Tibial nerve (tissue), 4 donors: ENCODE data around the gene TMEM247. TPM values are rescaled to one million over a fixed set of nuclear protein-coding genes. Genes with fewer than 3 reads are reported as not detected.

Source experiments
- DNase-seq, 2 donors: peaks; one replicate each; pipeline ENCODE4 v3.0.0-alpha.2; 2019; ENCODE audit warnings: low spot score in 2 of 2
- H3K27ac ChIP-seq, 4 donors: fragments of 200-600 bp; sonication (generic) in 3 of 4; one replicate each; pipeline ENCODE4 v1.5.1; 2017 to 2019; ENCODE audit warnings: mild to moderate bottlenecking in 1 of 4
- H3K27me3 ChIP-seq, 2 donors: fragments of 200-600 bp; sonication (generic) in 1 of 2; one replicate each; pipeline versions ENCODE4 v1.5.1 to v1.6.0; 2017 to 2019
- H3K36me3 ChIP-seq, 3 donors: fragments of 200-600 bp; sonication (generic); one replicate each; pipeline ENCODE4 v1.5.1; 2018 to 2019
- H3K4me1 ChIP-seq, 4 donors: fragments of 200-600 bp; sonication (generic) in 3 of 4; one replicate each; pipeline ENCODE4 v1.5.1; 2017 to 2019
- H3K4me3 ChIP-seq, 4 donors: fragments of 200-600 bp; sonication (generic) in 3 of 4; one replicate each; pipeline ENCODE4 v1.5.1; 2017 to 2019; ENCODE audit warnings: mild to moderate bottlenecking in 1 of 4, moderate library complexity in 1 of 4
- H3K9me3 ChIP-seq, 4 donors: fragments of 200-600 bp; sonication (generic) in 3 of 4; one replicate each; pipeline ENCODE4 v1.5.1; 2017 to 2019
- EP300 ChIP-seq, 2 donors: sonication (generic); formaldehyde crosslinking; IDR thresholded peaks; one replicate each; pipeline ENCODE4 v1.6.1; 2017; ENCODE audit warnings: antibody characterized with exemption in 2 of 2, mild to moderate bottlenecking in 1 of 2
- POLR2A ChIP-seq, 2 donors: fragments of 450-650 bp; IDR thresholded peaks; one replicate each; pipeline ENCODE4 v1.6.1; 2017; ENCODE audit warnings: antibody characterized with exemption in 2 of 2, mild to moderate bottlenecking in 2 of 2, moderate library complexity in 2 of 2
- WGBS, 2 donors: methylation state at CpG; one replicate each; pipeline ENCODE4 v1.1.5; 2018; 5-methylcytosine and 5-hydroxymethylcytosine counted together
- total RNA-seq, 4 donors: library from RNA; depleted of rRNA; stranded (reverse); fragments of >200 nt; gene quantifications; one replicate each; pipeline ENCODE4 v1.1.0, GENCODE V29; 2016
- TF ChIP-seq, protein P1 (sequence below), 5 experiments: fragments of 200-600 bp in 3 of 5; fragments of 450-650 bp in 2 of 5; sonication (generic) in 3 of 5; IDR thresholded peaks; one replicate each; pipeline ENCODE4 v1.5.1; 2016 to 2019; ENCODE audit warnings: antibody characterized with exemption in 5 of 5, mild to moderate bottlenecking in 3 of 5, moderate library complexity in 2 of 5

The TMEM247 gene
- total RNA-seq, 4 donors from 2014 or later = not detected

DNA sequence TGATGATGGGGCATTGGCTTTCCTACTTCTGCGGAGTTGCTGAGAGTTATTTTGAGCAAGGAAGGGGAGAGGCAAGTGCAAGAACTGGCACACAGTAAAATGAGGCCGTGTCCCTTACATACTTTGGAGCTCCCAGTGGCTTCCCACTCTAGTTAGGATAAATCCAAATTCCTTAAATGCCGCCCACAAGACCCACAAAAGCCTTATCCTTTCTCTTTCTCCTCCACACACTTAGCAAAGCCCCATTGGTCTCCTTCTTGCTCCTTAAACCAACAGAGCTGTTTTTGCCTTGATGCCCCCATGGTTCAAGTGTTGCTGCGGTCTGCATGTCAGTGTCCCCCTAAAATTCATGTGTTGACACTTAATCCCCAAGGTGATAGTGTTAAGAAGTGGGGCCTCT is 24.3 kb downstream of the TMEM247 start:
- H3K4me3 ChIP-seq = no peak overlapping the region
- H3K4me1 ChIP-seq = peaks cover 0 to 11% (median 0%) of the 10 kb centered on the region in 4 donors
- H3K27me3 ChIP-seq = no peaks in the 10 kb centered on the region
- no peaks in the 10 kb centered on the region for H3K36me3 ChIP-seq
- no peak for TF ChIP-seq POLR2A (IDR thresholded peaks at IDR 0.05)
- no peak for TF ChIP-seq EP300 (IDR thresholded peaks at IDR 0.05)
- TF ChIP-seq, protein P1, sequence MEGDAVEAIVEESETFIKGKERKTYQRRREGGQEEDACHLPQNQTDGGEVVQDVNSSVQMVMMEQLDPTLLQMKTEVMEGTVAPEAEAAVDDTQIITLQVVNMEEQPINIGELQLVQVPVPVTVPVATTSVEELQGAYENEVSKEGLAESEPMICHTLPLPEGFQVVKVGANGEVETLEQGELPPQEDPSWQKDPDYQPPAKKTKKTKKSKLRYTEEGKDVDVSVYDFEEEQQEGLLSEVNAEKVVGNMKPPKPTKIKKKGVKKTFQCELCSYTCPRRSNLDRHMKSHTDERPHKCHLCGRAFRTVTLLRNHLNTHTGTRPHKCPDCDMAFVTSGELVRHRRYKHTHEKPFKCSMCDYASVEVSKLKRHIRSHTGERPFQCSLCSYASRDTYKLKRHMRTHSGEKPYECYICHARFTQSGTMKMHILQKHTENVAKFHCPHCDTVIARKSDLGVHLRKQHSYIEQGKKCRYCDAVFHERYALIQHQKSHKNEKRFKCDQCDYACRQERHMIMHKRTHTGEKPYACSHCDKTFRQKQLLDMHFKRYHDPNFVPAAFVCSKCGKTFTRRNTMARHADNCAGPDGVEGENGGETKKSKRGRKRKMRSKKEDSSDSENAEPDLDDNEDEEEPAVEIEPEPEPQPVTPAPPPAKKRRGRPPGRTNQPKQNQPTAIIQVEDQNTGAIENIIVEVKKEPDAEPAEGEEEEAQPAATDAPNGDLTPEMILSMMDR (IDR thresholded peaks at IDR 0.05) = no peak
- no peaks in the 10 kb centered on the region for H3K9me3 ChIP-seq
- DNase-seq = no peak
- 61 to 66% methylated on average over 4 of the region's 4 CpGs for WGBS, 2 donors
- no peak overlapping the region for H3K27ac ChIP-seq

DNA sequence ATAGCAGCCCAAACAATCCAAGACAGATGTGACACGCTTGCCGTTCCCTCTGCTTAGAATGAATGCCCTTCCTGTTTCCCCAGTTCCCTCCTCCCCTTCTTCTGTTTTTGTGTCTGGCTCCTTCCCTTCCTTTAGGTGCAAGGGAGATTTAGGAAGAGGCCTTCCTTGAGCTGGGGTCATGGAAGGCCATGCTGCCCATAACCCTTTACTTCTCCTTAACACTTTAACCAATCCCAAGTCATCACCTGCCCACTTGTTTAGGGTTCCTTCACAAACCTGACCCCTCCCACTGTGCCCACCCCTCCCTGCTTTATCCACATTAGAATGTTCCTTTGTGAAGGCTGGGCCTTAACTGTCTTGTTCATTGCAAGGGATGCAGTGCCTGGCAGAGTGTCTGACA is 24.9 kb downstream of the TMEM247 start:
- DNase-seq = no peak
- Histone ChIP-seq H3K27ac (no peak overlapping the region), H3K4me3 (no peak overlapping the region), H3K36me3 (no peaks in the 10 kb centered on the region), H3K4me1 (peaks cover 0 to 8% (median 0%) of the 10 kb centered on the region in 4 donors), H3K27me3 (no peaks in the 10 kb centered on the region), H3K9me3 (no peaks in the 10 kb centered on the region)
- TF ChIP-seq EP300 (IDR thresholded peaks at IDR 0.05) = no peak
- TF ChIP-seq POLR2A (IDR thresholded peaks at IDR 0.05) = no peak
- TF ChIP-seq, protein P1 (IDR thresholded peaks at IDR 0.05) = no peak
- WGBS, 2 donors = 68 to 86% methylated on average over 2 of the region's 2 CpGs

DNA sequence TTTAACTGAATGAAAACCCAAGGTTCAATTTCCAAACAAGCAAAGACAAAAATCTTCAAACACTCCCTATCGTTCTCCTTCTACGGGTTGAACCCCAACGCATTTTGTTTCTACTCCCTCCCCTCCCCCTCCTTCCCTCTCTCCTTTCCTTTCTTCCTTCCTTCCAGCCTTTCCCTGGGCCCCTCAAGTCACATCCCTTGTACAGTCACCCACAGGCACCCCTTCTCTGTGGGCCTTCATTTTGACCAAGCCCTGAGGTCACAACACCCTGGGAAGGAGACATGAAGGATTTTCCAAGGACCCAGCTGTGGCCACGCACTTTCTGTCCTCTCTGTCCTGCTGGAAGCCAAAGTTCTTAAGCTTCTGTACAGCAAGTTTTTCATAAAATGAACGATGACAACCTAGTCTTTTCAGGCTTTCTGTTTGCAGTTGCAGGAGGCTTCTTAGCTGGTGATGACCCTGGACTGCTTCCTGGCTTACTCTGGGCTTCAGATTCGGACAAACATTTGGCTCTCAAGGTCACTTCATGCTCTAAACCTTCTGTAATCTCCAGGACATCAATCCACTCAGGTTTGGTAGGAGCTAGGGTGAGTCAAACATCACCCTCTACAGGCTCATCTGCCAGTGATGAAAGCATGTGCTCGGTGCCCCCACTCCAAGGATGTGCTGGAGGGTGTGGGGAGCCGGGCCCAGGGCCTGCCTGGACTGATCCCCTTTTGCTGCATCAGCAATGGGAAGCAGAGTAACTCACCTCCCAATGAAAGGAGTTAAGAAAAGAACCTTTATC is 25.5 kb downstream of the TMEM247 start:
- Histone ChIP-seq H3K9me3 (no peaks in the 10 kb centered on the region), H3K4me1 (peaks cover 0 to 4% (median 0%) of the 10 kb centered on the region in 4 donors), H3K27ac (no peak overlapping the region), H3K4me3 (no peak overlapping the region), H3K36me3 (no peaks in the 10 kb centered on the region), H3K27me3 (no peaks in the 10 kb centered on the region)
- DNase-seq = no peak
- no peak for TF ChIP-seq POLR2A (IDR thresholded peaks at IDR 0.05)
- TF ChIP-seq, protein P1 (IDR thresholded peaks at IDR 0.05) = no peak
- no peak for TF ChIP-seq EP300 (IDR thresholded peaks at IDR 0.05)
- 77 to 87% methylated on average over 8 of the region's 8 CpGs for WGBS, 2 donors

DNA sequence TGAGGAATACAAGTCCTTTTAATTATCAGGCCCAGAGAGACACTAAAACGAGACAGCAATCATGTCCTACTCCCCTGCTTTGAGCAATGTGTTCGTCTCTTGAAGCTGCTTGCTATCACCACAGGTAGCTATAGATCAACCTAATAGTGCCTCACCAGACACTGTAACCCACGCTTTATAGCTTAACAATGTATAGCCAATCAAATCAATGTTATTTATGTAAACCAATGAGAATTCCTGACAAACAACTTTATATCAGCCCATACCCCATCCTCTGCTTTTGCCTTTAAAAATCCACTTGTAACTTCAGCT is 26.1 kb downstream of the TMEM247 start:
- Histone ChIP-seq H3K27ac (no peak overlapping the region), H3K36me3 (no peaks in the 10 kb centered on the region), H3K27me3 (no peaks in the 10 kb centered on the region), H3K4me1 (peaks cover 0 to 3% (median 0%) of the 10 kb centered on the region in 4 donors), H3K9me3 (no peaks in the 10 kb centered on the region), H3K4me3 (no peak overlapping the region)
- TF ChIP-seq EP300 (IDR thresholded peaks at IDR 0.05) = no peak
- TF ChIP-seq POLR2A (IDR thresholded peaks at IDR 0.05) = no peak
- TF ChIP-seq, protein P1 (IDR thresholded peaks at IDR 0.05) = no peak
- no peak for DNase-seq
- WGBS, 2 donors = 86 to 90% methylated on average over 3 of the region's 3 CpGs

DNA sequence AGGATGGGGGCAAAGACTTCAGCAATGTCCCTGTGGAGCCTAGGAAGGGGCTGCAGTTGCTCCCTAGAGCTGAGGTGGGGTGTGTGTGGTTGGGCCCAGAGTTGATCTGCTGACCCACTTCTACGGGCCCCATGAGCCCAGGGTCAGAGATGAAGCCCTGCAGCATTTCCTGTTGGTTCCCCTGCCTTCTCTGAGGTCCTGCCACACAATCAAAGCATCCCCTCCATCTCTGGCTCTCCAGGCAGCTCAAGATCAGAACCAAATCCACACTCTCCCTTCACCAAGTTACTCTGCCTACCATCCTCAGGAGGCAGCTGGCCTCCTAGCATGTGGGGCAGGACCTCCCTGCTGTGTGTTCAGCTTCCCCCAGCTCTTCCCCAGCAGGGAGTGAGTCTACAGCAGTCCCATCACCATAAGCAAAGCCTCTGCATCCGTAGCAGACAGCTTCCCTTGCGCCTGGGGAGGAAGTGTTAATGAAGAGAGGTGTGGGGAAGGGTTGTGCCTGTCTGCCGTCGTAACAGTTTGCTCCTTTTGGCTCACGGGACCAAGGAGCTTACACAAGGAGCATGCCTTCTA is 26.9 kb downstream of the TMEM247 start:
- Histone ChIP-seq H3K4me1 (no peaks in the 10 kb centered on the region), H3K36me3 (no peaks in the 10 kb centered on the region), H3K4me3 (no peak overlapping the region), H3K27ac (no peak overlapping the region), H3K9me3 (no peaks in the 10 kb centered on the region), H3K27me3 (no peaks in the 10 kb centered on the region)
- TF ChIP-seq, protein P1 (IDR thresholded peaks at IDR 0.05) = no peak
- TF ChIP-seq EP300 (IDR thresholded peaks at IDR 0.05) (no peak), POLR2A (IDR thresholded peaks at IDR 0.05) (no peak)
- 55 to 71% methylated on average over 6 of the region's 6 CpGs for WGBS, 2 donors
- DNase-seq = no peak
